Subcutaneous adipose tissue (tissue), 4 donors: ENCODE measurements around the gene CCDC116. TPM values are rescaled to one million over a fixed set of nuclear protein-coding genes. Genes with fewer than 3 reads are reported as not detected.

Experiments
- CTCF ChIP-seq: fragments of 450-650 bp; IDR thresholded peaks from one replicate; pipeline ENCODE4 v1.5.1; 2016; ENCODE audit warnings: low read depth, mild to moderate bottlenecking, control low read depth, antibody characterized with exemption, moderate library complexity
- total RNA-seq, 4 donors: library from RNA; depleted of rRNA; stranded (reverse); fragments of >200 nt; gene quantifications; one replicate each; pipeline ENCODE4 v1.1.0, GENCODE V29; 2016

The CCDC116 gene
- total RNA-seq, result 1 to 10 TPM in 1 of 4 donors, under 1 TPM in 1, not detected in 2; 0.22 to 1.1 TPM

- no peak for TF ChIP-seq CTCF
Measured at GRCh38 chr22:21632237-21632895, at the start of gene CCDC116. TSS of gene CCDC116 (plus strand) at chr22:21632760. CDS start at chr22:21633182, 422 bp downstream.

GRCh38 chr22:21582801-21583740 is 49.5 kb upstream of the CCDC116 start:
- TF ChIP-seq CTCF, result no peak

GRCh38 chr22:21585389-21585788 is 47.2 kb upstream of the CCDC116 start:
- TF ChIP-seq CTCF, result no peak

GRCh38 chr22:21587803-21588611 is 44.6 kb upstream of the CCDC116 start:
- no peak for TF ChIP-seq CTCF

- no peak for TF ChIP-seq CTCF
Measured at GRCh38 chr22:21589396-21589795, 43.2 kb upstream of the CCDC116 start.

- TF ChIP-seq CTCF, result no peak
Measured at GRCh38 chr22:21590809-21591641, 41.5 kb upstream of the CCDC116 start.
